Activated naive CD4-positive, alpha-beta T cell treated with anti-CD3 and anti-CD28 coated beads, Interleukin-2, amount 50 U/mL, for 16 hours (primary cell): ENCODE data around the gene PPP6R1.
A peak's percentile ranks its signal among the peaks of the same experiment; 100 is the strongest.
"Not testable (repeated sequence)": the region's sequence is repeated elsewhere in the genome, so short reads cannot be mapped to it uniquely, and the experiment has no call there.

ENCODE experiments used
- DNase-seq: peaks from one replicate; pipeline ENCODE4 v3.0.0-alpha.2; 2020

Gene PPP6R1

GRCh38 chr19:55223291-55224037, 35.4 kb downstream of the PPP6R1 start:
- no peak for DNase-seq

DNA sequence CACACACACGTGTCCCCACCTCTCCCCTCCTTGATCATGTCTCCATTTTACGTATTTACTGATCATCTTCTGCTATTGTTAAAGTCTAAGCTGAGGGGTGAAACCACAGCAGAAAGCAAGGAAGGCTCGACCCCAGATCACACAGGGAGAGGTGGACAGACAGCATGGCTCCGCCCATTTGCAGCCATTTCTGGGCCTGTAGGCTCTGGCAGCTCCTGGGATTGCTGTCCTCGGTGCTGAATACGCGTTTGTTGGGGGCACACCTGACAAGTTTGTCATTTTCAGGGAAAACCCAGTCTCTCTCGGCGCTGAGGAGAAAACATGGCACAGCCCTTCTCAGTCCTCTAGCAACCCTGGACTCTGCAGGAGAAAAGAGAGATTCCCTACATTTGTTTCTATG, 38.3 kb downstream of the PPP6R1 start:
- no peak for DNase-seq

GRCh38 chr19:55216461-55217198, 42.2 kb downstream of the PPP6R1 start:
- peak; percentile 53 for DNase-seq

- no peak for DNase-seq
These were observed 45.3 kb downstream of the PPP6R1 start for GRCh38 chr19:55213547-55213946.

- peak; percentile 47 for DNase-seq
These were observed 46.4 kb downstream of the PPP6R1 start for GRCh38 chr19:55212447-55212846.

GRCh38 chr19:55209693-55210472, 48.9 kb downstream of the PPP6R1 start:
- DNase-seq, result no peak

- DNase-seq, result no peak
These were observed 49.7 kb downstream of the PPP6R1 start, which contains the start of gene PTPRH for GRCh38 chr19:55208880-55209692. TSS of gene PTPRH (minus strand) at chr19:55209501. CDS start at chr19:55209433, 68 bp downstream.

DNA sequence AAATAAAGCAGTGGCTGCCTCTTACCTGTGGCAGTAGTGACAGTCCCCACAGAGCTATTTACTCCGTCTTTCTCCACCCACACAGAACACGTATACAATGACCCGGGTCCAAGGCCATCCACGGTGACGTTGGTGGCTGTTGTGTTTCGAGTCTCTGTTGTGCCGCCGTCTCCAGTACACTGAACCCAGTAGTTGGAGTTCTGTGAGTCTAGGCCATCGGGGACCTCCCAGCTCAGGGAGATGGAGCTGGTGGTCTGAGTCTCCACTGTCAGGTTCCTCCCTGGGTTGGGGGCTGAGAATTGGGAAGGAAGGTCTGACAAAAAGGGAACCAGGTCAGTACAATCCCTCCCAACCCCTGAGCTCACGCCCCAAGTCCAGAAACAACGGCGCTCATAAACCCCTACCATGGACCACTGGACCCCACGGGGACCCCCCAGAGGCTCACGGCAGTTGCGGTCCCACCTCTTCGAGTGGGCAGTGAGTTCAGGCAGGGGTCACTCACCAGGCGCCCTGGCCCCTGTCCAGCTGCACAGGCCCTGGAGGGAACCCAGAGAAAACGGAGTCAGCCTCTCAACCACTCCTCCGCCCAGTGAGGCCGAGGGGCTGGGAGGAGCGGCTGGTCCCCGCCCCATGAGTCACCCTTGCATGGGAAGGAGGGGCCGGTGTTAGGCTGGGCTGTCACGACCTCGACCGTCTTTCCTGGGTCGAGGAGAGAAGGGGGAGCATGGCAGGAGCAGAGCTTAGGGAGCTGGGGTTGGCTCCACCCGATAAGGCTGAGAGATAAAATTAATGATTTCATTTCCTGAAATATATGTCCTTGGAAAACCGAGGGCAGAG, 51.9 kb downstream of the PPP6R1 start:
- DNase-seq, result peak; percentile 48

GRCh38 chr19:55202199-55202598, 56.6 kb downstream of the PPP6R1 start:
- not testable (repeated sequence) for DNase-seq

DNA sequence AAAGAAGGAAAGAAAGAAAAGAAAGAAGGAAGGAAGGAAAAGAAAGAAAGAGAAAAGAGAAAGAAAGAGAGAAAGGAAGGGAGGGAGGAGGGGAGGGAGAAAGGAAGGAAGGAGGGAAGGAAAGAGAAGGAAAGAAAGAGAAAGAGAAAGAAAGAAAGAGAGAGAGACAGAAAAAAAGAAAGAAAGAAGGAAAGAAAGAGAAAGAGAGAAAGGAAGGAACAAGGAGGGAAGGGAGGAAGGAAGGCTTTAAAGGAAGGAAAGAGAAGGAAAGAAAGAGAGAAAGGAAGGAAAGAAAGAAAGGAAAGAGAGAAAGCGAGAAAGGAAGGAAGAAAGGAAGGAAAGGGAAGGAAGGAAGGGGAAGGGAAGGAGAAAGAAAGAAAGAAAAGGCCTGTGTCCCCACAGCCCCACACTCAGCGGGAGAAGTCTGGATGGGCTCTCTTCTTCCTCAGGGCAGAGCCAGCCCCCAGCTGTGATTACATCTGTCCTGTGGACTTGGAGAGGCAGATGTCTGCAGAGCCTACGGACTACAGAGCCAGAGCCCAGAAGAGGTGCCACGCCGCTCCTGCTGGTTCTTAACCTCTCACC, 59.1 kb downstream of the PPP6R1 start:
- DNase-seq, result no peak

GRCh38 chr19:55198651-55199050, 60.2 kb downstream of the PPP6R1 start:
- DNase-seq, result no peak

GRCh38 chr19:55197528-55197927, 61.3 kb downstream of the PPP6R1 start:
- DNase-seq, result no peak

DNA sequence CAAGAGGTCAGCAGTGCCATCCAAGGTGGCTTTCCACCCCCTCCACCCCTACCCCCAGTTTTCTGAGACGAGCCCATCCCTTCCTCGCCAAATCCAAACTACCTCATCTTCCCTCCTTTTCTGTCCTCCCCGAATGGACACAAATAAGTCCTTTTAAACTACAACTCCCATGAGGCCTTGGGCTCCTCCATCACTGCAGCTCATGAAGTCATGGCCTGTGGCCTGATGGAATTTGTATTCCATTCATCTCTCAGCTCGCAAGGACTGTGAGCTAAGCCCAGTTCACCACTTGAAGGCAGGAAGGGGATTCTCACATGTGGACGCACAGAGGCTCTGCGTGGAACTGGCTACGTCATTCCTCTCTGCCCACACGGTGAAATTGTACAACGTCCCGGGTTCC, 62.0 kb downstream of the PPP6R1 start:
- no peak for DNase-seq

GRCh38 chr19:55193481-55193880, 65.3 kb downstream of the PPP6R1 start:
- DNase-seq, result no peak

DNA sequence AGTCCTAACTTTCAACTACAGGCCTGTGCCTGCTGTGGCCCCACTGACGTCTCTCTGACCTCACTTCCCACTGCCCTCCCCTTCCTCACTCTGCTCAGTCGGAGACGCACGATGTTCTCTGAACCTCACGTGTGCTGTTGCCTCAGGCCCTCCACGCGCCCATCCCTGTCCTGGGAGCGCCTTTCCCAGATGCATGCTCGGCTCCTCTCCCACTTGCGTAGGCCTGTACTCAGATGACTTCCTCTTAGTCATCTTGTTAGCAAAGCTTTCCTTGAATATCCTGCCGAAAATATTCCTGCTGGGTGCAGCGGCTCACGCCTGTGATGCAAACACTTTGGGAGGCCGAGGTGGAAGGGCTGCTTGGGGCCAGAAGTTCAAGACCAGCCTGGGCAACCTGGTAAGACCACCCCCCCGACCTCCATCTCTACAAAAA, 69.4 kb downstream of the PPP6R1 start:
- no peak for DNase-seq

DNA sequence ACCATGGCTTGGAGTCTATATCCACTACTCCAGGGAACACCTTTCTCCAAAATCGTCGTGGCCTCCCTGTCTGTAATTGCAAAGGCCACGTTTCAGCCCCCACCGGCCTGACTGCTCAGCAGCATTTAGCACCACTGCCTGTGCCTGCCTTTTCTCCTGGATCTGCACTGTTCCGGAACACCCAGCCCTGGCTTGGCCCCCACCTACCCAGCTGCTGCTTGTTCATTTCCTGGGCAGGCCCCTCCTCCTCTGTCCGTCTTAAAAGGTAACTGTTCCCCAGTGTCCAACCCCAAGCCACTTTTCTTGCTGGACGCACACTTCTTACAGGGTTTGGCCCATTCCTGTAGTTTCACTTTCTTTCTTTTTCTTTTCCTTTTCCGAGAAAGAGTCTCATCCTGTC, 70.2 kb downstream of the PPP6R1 start:
- no peak for DNase-seq

DNA sequence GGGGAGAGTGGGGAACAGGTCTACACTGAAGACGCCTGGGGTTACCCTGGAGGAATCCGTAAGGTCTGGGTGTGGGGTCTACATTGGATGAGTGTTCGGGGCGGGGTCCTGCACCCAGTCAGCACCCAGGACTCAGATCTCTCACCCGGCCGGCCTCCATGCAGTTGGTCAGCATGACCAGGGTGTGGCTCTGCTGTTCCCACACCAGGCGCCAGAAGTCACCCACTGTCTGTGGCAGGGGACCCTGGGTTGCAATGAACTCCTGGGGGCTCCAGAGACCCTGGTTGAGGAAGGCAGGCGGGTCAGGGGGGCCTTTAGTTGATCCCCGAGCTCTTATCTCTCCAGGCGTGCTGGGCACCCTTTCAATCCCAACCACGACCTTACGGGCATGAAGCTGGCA, 72.7 kb downstream of the PPP6R1 start:
- no peak for DNase-seq

DNA sequence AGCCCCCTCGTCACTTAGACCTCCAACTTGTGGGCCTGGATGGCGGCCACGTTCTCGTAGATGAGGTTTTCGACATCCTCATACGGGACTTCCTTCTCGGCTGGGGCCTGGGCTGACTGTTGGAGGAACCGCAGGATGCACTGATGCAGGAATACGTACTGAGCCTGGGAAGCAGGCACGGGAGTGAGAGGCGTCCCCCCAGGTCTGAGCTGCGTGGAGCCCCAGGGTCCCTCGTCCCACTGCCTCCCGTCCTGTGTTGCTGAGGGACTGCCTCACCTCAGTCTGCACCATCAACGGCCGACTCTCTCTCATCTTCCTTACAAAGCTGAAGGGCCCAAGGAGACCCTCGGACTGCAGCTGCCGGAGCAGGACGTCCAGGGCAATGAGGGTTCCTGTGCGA, 77.1 kb downstream of the PPP6R1 start:
- DNase-seq, result no peak
